UCSD-AML1 (cell line): Measurements from ENCODE around the gene MKNK1.

ENCODE experiments used
- DNase-seq: peaks from one replicate; lab custom pipeline; 2025; ENCODE audit not compliant: unreplicated experiment; lab: John Stamatoyannopoulos, UW

The MKNK1 gene

GRCh38 chr1:46568461-46568891, 35.6 kb downstream of the MKNK1 start:
- no peak for DNase-seq

- DNase-seq, result no peak
These were observed 40.7 kb downstream of the MKNK1 start for GRCh38 chr1:46563341-46563740.

GRCh38 chr1:46562498-46562897, 41.6 kb downstream of the MKNK1 start:
- DNase-seq, result no peak

- no peak for DNase-seq
These were observed 45.1 kb downstream of the MKNK1 start for GRCh38 chr1:46558966-46559365.

GRCh38 chr1:46558141-46558963, 45.7 kb downstream of the MKNK1 start:
- no peak for DNase-seq

- no peak for DNase-seq
These were observed 46.7 kb downstream of the MKNK1 start for GRCh38 chr1:46557403-46557802.

GRCh38 chr1:46556822-46557221, 47.2 kb downstream of the MKNK1 start:
- no peak for DNase-seq

- no peak for DNase-seq
These were observed 48.0 kb downstream of the MKNK1 start for GRCh38 chr1:46555826-46556619.

GRCh38 chr1:46554597-46555381, 49.3 kb downstream of the MKNK1 start:
- no peak for DNase-seq

GRCh38 chr1:46554236-46554596, 49.9 kb downstream of the MKNK1 start:
- no peak for DNase-seq

GRCh38 chr1:46553506-46553905, 50.6 kb downstream of the MKNK1 start:
- no peak for DNase-seq

- no peak for DNase-seq
These were observed 51.5 kb downstream of the MKNK1 start for GRCh38 chr1:46552357-46553237.

GRCh38 chr1:46551597-46552095, 52.4 kb downstream of the MKNK1 start, which contains the start of gene KNCN:
TSS of gene KNCN (minus strand) at chr1:46551647. CDS start at chr1:46551215, 432 bp downstream.
- DNase-seq, result no peak

GRCh38 chr1:46550751-46551231, 53.3 kb downstream of the MKNK1 start:
- DNase-seq, result no peak

GRCh38 chr1:46549697-46550681, 54.1 kb downstream of the MKNK1 start:
- DNase-seq, result no peak

GRCh38 chr1:46547481-46548383, 56.3 kb downstream of the MKNK1 start:
- no peak for DNase-seq

- no peak for DNase-seq
These were observed 57.9 kb downstream of the MKNK1 start for GRCh38 chr1:46546210-46546609.

- no peak for DNase-seq
These were observed 58.3 kb downstream of the MKNK1 start for GRCh38 chr1:46545784-46546183.
